IPS DF 6.9 (cell line): ENCODE data around the gene DNAH9.
"Not testable (repeated sequence)": the region's sequence is repeated elsewhere in the genome, so short reads cannot be mapped to it uniquely, and the experiment has no call there.

ENCODE experiments used
- DNase-seq: peaks from one replicate; pipeline ENCODE4 v3.0.0-alpha.2; 2013; ENCODE audit warnings: low read depth, low spot score
- H3K27ac ChIP-seq: one replicate; pipeline ENCODE4 v1.5.1; 2013; ENCODE audit warnings: low read length, control low read depth
- H3K27me3 ChIP-seq: 2 replicates; pipeline ENCODE4 v1.6.1; 2013; ENCODE audit warnings: mild to moderate bottlenecking, low read length; ENCODE audit not compliant: control insufficient read depth, insufficient read depth
- H3K36me3 ChIP-seq: 2 replicates; pipeline ENCODE4 v1.6.1; 2013; ENCODE audit warnings: low read length; ENCODE audit not compliant: control insufficient read depth, insufficient read depth
- H3K4me1 ChIP-seq: 2 replicates; pipeline ENCODE4 v1.6.1; 2013; ENCODE audit warnings: low read length; ENCODE audit not compliant: control insufficient read depth, insufficient read depth
- H3K4me3 ChIP-seq: 2 replicates; pipeline ENCODE4 v1.5.1; 2013; ENCODE audit warnings: mild to moderate bottlenecking, low read length
- H3K9me3 ChIP-seq: 2 replicates; pipeline ENCODE4 v1.6.1; 2013; ENCODE audit warnings: low read length, inconsistent platforms; ENCODE audit not compliant: control insufficient read depth, insufficient read depth
- WGBS: extraction: QIAGEN DNeasy Blood & Tissue Kit; methylation state at CpG from one replicate; pipeline ENCODE4 v1.1.7; 2013; ENCODE audit warnings: mixed read lengths, missing lambda C conversion rate; ENCODE audit not compliant: insufficient read length, insufficient coverage; 5-methylcytosine and 5-hydroxymethylcytosine counted together

The DNAH9 gene

DNA sequence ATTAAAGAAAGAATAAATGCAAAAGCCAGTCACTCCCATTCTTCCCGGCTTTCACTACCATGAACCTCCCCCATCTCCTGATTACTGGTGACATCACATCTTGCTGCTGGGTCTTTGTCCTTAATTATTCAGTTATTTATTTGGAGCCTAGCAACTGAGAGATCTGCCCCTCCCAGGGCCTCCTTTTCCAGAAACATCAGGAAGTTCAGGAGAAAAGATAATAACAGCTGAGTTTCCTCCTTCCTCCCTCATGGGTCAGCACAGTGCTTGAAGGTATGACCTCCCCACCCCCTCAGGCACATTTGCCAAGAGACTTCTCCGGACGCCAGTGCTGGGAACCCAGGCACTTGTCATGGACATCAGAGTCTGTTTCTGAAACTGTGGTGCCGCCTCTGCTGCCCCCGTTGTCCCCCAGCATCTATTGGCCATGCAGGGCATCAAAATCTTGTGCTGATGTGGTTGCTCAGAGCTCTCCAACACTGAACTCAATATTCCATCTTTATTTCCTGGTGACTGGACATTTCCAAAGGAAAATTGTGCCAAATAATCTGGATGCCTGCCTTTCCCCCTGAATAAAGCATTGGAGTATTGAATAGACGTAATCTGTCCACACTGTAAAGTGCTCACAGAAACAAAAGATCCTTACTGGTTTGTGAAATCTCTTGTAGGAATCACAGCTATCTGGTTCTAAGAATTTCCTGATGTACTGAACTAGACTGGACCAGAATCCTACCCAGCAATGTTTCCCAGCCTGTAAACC lies 327.2 kb downstream of the DNAH9 start:
- DNase-seq = no peak
- Histone ChIP-seq H3K36me3 (no peaks in the 10 kb centered on the region), H3K27ac (no peak overlapping the region), H3K4me3 (no peak overlapping the region), H3K4me1 (no peaks in the 10 kb centered on the region), H3K9me3 (no peaks in the 10 kb centered on the region), H3K27me3 (no peaks in the 10 kb centered on the region)
- no CpG with 5 or more reads among the region's 6 CpGs for WGBS

DNA sequence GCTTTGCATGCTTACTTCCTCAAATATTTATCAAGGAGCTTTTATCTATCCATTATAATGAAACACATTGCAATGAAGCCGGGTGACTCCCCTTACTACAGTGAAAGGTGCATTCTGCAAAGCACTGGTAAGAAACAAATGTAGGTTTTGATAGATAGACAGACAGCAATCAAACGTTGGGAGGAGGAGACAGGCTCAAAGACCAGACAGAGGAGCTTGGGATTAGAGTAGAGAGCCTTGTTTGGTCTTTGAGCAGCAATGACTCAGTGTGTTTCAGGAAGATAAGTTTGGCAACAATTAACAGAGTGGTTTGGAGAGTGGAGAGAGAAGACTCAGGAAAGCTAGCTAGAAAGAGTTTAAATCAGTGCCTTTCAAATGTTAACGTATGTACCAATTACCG lies 330.2 kb downstream of the DNAH9 start:
- no peaks in the 10 kb centered on the region for H3K27me3 ChIP-seq
- H3K4me1 ChIP-seq = no peaks in the 10 kb centered on the region
- no peak overlapping the region for H3K27ac ChIP-seq
- no peak overlapping the region for H3K4me3 ChIP-seq
- no peaks in the 10 kb centered on the region for H3K36me3 ChIP-seq
- H3K9me3 ChIP-seq = no peaks in the 10 kb centered on the region
- WGBS = no CpG with 5 or more reads among the region's 4 CpGs
- no peak for DNase-seq

DNA sequence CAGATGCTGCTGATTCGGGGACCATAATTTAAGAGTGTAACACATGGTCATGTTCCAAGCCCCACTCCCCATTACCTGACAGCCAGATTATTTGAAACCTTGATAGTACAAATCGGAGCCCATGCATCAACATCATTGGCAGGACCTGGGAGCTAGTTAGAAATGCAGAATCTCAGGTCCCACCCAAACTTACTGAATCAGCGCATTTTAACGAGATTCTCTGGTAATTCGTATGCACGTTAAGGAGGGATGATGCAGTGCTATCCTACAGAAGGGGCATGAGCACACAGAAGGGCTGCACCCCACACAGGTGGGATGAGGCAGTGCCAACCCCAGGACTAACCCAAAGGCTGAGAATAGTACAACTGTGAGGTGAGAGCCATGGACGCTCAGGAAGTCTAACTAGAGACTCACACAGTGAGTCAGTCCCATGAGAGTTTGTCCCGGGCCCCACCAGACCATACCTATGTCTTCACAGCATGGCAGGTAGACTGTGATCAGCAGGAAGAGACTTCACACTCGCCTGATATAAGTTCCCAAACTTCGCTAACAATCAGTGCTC lies 334.1 kb downstream of the DNAH9 start:
- WGBS = no CpG with 5 or more reads among the region's 10 CpGs
- Histone ChIP-seq H3K27me3 (no peaks in the 10 kb centered on the region), H3K4me1 (no peaks in the 10 kb centered on the region), H3K36me3 (no peaks in the 10 kb centered on the region), H3K4me3 (no peak overlapping the region), H3K27ac (no peak overlapping the region), H3K9me3 (no peaks in the 10 kb centered on the region)
- DNase-seq = no peak

DNA sequence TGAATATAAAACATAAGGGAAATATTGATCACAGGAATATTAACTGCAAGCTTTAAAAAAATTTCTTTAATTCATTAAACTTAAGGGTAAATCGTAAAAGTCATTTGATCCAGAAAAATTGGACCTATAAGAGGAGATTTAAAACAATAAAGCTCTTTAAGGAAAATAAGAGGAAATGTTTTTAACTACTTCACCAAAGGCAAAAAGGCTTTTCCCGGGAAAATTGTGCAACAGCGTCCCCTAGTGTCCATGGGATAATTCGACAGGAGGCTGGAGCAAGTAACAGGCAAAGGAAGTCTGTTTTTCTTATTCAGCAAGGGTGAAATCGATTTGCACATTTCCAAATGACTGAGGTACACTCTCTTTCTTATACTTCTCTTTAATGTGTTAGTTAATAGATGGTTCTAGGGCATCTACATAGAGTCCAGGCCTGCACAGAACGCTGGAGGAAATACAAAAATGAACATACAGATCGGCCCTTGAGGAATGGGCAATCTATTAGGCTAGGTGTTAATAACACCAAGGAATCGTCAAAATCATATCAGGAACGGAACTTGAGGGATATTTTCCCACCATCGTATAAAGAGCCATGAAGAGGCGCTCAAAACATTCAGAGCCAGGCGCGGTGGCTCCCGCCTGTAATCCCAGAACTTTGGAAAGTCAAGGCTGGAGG lies 337.6 kb downstream of the DNAH9 start:
- no peaks in the 10 kb centered on the region for H3K36me3 ChIP-seq
- no CpG with 5 or more reads among the region's 14 CpGs for WGBS
- no peak overlapping the region for H3K27ac ChIP-seq
- H3K4me1 ChIP-seq = no peaks in the 10 kb centered on the region
- H3K9me3 ChIP-seq = no peaks in the 10 kb centered on the region
- DNase-seq = peak; percentile 54
- H3K4me3 ChIP-seq = no peak overlapping the region
- no peaks in the 10 kb centered on the region for H3K27me3 ChIP-seq

DNA sequence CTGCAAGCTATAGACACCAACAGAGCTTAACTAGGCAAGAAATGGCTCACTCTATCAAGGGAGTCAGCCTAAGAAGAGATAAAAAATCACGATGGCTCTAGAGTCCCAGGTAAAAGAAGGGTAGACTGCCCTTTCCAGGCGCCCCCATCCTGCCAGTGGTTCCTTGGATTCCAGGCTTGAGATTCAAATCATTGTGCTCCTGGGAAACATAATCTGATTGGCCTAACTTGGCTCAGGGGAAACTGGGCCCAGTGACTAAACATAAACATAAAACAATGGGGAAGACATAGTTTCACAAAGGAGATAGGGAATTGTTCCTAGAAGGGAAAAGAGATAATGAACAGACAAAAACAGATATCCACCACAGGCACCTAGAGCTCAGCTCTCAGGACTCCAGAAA lies 342.6 kb downstream of the DNAH9 start:
- no CpG with 5 or more reads among the region's 2 CpGs for WGBS
- H3K9me3 ChIP-seq = no peaks in the 10 kb centered on the region
- no peaks in the 10 kb centered on the region for H3K27me3 ChIP-seq
- no peak overlapping the region for H3K27ac ChIP-seq
- H3K4me3 ChIP-seq = no peak overlapping the region
- H3K4me1 ChIP-seq = no peaks in the 10 kb centered on the region
- DNase-seq = no peak
- no peaks in the 10 kb centered on the region for H3K36me3 ChIP-seq

DNA sequence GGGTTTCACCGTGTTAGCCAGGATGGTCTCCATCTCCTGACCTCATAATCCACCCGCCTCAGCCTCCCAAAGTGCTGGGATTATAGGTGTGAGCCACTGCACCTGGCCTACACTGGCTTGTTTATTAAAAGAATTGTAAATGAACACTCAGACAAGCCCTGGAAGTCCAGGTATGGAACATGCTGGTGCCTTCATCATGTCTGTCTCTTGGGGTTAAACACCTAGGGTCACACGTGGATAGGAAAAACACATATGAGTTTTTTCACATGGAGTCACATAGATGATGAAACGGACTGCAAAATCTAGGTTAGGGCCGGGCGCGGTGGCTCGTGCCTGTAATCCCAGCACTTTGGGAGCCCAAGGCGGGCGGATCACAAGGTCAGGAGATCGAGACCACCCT lies 344.8 kb downstream of the DNAH9 start:
- H3K27ac ChIP-seq, H3K4me1 ChIP-seq, DNase-seq, H3K4me3 ChIP-seq, H3K36me3 ChIP-seq, H3K9me3 ChIP-seq, H3K27me3 ChIP-seq: not testable (repeated sequence)
- no CpG with 5 or more reads among the region's 11 CpGs for WGBS

DNA sequence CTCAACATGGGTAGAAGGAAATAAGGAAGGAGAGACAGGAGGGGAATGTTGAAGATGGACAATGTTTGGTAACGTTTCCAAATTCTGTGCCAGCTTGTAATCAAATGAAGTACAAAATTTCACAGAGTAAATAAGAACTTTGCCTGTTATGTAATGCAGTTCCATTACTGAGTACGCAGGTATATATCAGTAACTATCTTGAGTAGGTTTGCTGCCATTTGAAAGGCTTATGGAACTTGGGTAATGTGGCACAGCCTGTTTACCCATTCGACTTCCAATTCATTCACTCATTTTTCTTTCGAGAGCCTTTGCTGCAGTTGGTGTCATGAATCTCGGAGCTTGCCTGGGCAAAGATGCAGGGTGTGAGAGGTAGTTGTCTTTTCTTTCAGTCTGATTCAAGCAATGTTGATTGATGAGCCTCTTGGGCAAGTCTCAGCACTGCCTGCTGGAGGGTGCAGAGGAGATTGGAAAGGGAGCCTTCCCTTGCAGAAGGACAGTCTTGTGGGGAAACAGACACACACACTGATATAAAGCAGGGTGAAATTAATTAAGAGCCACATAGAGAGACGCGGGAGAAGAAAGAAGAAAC lies 345.6 kb downstream of the DNAH9 start:
- no CpG with 5 or more reads among the region's 7 CpGs for WGBS
- H3K27ac ChIP-seq = no peak overlapping the region

DNA sequence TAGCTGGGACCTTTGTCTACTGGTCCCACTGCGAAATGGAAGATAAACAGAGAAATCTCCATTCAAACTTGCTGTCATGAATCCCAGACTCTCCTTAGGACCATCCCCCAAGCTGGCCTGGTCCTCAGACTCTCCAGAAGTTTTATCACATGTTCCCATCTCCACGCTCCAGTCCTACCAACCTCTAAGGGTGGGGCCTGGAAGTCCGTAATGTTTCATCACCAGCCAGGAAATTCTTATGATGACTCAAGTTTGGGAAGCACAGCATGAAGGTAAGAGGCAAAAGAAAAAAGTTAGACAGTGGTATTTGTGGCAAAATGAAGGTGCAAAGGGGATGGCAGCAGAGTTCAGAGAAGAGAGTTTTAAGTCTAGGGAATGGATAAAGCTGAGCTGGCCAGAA lies 346.3 kb downstream of the DNAH9 start:
- Histone ChIP-seq H3K27ac (no peak overlapping the region), H3K27me3 (no peaks in the 10 kb centered on the region), H3K9me3 (no peaks in the 10 kb centered on the region), H3K4me3 (no peak overlapping the region), H3K4me1 (no peaks in the 10 kb centered on the region), H3K36me3 (no peaks in the 10 kb centered on the region)
- no CpG with 5 or more reads among the region's 3 CpGs for WGBS
- DNase-seq = no peak

More for the DNA sequence above, 345.6 kb downstream of the DNAH9 start:
- no peaks in the 10 kb centered on the region for H3K9me3 ChIP-seq
- H3K4me3 ChIP-seq = no peak overlapping the region
- no peak for DNase-seq
- no peaks in the 10 kb centered on the region for H3K4me1 ChIP-seq
- no peaks in the 10 kb centered on the region for H3K36me3 ChIP-seq
- no peaks in the 10 kb centered on the region for H3K27me3 ChIP-seq

DNA sequence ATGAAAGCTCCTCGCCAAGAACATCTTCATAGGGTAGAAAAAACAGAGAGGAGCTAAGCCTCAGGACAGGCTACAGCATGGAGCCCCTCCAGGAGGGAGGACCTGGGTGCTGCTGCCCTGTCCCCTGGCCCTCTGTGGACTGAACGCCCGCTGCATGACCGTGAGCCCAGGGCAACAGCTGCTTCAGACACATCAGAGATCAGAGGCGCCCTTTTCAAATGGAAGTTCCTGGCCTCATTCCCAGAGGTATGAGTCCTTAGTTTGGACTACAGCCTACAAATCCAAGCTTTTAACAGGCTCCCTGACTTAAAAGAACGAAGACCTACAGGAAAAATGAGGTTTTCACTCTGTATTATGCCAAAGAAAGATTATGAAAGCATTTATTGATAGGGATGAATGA lies 350.5 kb downstream of the DNAH9 start:
- H3K27me3 ChIP-seq = no peaks in the 10 kb centered on the region
- no peaks in the 10 kb centered on the region for H3K4me1 ChIP-seq
- no CpG with 5 or more reads among the region's 6 CpGs for WGBS
- H3K36me3 ChIP-seq = 0 out of 2 replicates have a peak, but pooled peaks cover 2% of the 10 kb centered on the region
- H3K9me3 ChIP-seq = no peaks in the 10 kb centered on the region; the same call in 1 of the 2 replicates
- H3K27ac ChIP-seq = no peak overlapping the region
- no peak overlapping the region for H3K4me3 ChIP-seq
- DNase-seq = no peak

DNA sequence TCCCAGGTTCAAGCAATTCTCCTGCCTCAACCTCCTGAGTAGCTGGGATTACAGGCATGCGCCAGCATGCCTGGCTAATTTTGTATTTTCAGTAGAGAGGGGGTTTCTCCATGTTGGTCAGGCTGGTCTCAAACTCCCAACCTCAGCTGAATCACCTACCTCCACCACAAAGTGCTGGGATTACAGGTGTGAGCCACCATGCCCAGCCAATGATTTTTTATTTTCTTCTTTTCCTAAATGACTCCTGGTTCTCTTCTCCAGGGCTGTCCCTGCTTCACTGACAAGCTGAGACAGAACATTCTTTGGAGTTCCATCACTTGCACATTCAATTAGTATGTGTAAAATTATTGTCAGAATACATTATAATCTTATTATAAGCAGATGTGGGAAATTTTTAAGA lies 351.3 kb downstream of the DNAH9 start:
- H3K36me3 ChIP-seq, H3K27me3 ChIP-seq, H3K4me3 ChIP-seq, H3K4me1 ChIP-seq, H3K27ac ChIP-seq, DNase-seq, H3K9me3 ChIP-seq: not testable (repeated sequence)
- WGBS = no CpG with 5 or more reads among the region's 1 CpG
